Measurements from ENCODE around the gene TSSK1B. TPM values are rescaled to one million over a fixed set of nuclear protein-coding genes. Genes with fewer than 3 reads are reported as not detected.

TSSK1B gene
- total and polyA plus RNA-seq, 2 experiments from 2014 or later: 0.52 TPM; not detected in 1

- Histone ChIP-seq H3K4me1 (ENCODE audit: insufficient read depth) (no peaks in the 10 kb centered on the region), H3F3A (replicated peaks; ENCODE audit: low read depth) (no peaks in the 10 kb centered on the region), H3K9me2 (ENCODE audit: insufficient read depth) (no peaks in the 10 kb centered on the region), H2AFZ (no peak overlapping the region), H3K79me2 (replicated peaks; ENCODE audit: insufficient read depth) (no peaks in the 10 kb centered on the region), H3K4me3 (no peak overlapping the region), H3K27ac (ENCODE audit: low read depth) (no peak overlapping the region), H4K20me1 (replicated peaks; ENCODE audit: insufficient read depth) (no peaks in the 10 kb centered on the region), H3K4me2 (no peak overlapping the region), H3K27me3 (ENCODE audit: insufficient read depth) (no peaks in the 10 kb centered on the region), H3K36me3 (ENCODE audit: insufficient read depth) (no peaks in the 10 kb centered on the region)
- Mint-ChIP-seq H3K4me3 (no peak overlapping the region), H3K27ac (no peak overlapping the region), H3K36me3 (ENCODE audit: low read depth) (no peaks in the 10 kb centered on the region), H3K9me3 (no peaks in the 10 kb centered on the region), H3K27me3 (ENCODE audit: insufficient read depth, low read depth, poor library complexity) (no peaks in the 10 kb centered on the region), H3K4me1 (peaks cover 2% of the 10 kb centered on the region; the same call in 1 of the 3 replicates)
- DNase-seq (ENCODE audit: low spot score) (no peak), ATAC-seq (no peak)
- TF ChIP-seq EZH2 (IDR thresholded peaks at IDR 0.05; ENCODE audit: low read depth, unreplicated experiment) (no peak), POLR2AphosphoS5 (IDR thresholded peaks at IDR 0.05; ENCODE audit: low read depth) (no peak), EZH2phosphoT487 (IDR thresholded peaks at IDR 0.05; ENCODE audit: unreplicated experiment) (no peak), CTCF (conservative IDR thresholded peaks at IDR 0.05; ENCODE audit: low read depth in 2 of 2) (no peak), REST (IDR thresholded peaks at IDR 0.05; ENCODE audit: unreplicated experiment) (no peak), STAT1 (IDR thresholded peaks at IDR 0.05; ENCODE audit: unreplicated experiment) (no peak), JUNB (IDR thresholded peaks at IDR 0.05; ENCODE audit: unreplicated experiment) (no peak), ETS1 (IDR thresholded peaks at IDR 0.05) (no peak), ZNF331 (CRISPR knock-in tag; IDR thresholded peaks at IDR 0.05; ENCODE audit: low read depth) (no peak), CREB1 (CRISPR knock-in tag; IDR thresholded peaks at IDR 0.05; ENCODE audit: low read depth) (no peak), NANOG (IDR thresholded peaks at IDR 0.05; ENCODE audit: borderline replicate concordance) (no peak)
These were observed 37.7 kb downstream of the TSSK1B start for GRCh38 chr5:113397046-113397445.

Measured in GM23338 (cell line).